Stimulated activated CD8-positive, alpha-beta memory T cell treated with anti-CD3 and anti-CD28 coated beads, Interleukin-2, amount 100 ng/mL, for 1 hour (primary cell): ENCODE measurements around the gene NADK2.
A peak's percentile ranks its signal among the peaks of the same experiment; 100 is the strongest.

ENCODE experiments used
- DNase-seq, 2 donors: peaks; one replicate each; pipeline ENCODE4 v3.0.0-alpha.2; 2020; ENCODE audit warnings: low read depth in 2 of 2

NADK2 gene

DNA sequence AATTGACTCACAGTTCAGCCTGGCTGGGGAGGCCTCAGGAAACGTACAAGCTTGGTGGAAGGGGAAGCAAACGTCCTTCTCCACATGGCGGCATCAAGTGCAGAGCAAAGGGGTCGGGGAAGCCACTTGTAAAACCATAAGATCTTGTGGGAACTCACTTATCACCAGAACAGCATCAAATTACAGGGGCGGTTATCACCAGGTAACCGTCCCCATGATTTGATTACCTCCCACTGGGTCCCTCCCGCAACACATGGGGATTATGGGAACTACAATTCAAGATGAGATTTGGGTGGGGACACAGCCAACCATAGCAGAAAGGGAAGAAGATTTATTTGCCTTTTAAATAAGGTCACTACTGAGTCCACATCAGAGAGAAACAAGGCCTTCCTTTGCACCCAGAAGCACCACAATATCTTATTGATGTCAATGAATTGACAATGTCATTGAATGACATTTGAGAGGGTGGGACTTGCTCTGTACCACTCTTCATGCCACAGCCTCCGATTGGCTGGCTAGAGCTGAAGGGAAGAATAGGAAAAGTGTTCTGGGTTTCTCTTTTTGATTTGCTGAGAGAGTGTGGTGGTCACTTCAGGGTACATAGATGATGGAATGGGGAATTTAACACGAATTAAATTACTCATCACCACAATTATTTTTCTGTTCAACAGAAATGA lies 78.8 kb downstream of the NADK2 start:
- DNase-seq, result no peak

DNA sequence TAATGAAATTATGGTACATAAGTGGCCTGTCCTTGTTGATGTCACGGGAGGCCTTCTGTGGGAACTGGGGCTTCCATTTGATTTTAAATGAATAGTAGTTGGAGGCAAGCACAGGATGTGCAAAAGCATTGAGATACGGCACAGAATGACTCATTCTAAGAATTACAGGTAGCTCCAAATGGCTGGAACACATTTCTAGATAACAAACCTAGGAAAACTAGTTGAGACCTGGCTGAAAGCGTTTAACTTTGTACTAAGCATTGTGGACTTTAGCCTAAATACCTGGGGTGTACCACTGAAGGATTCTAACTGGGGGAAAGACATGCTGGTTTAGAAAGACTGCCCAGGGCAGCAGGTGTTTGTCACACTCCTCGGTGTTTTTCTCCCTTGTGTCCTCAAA lies 80.4 kb downstream of the NADK2 start:
- no peak for DNase-seq

DNA sequence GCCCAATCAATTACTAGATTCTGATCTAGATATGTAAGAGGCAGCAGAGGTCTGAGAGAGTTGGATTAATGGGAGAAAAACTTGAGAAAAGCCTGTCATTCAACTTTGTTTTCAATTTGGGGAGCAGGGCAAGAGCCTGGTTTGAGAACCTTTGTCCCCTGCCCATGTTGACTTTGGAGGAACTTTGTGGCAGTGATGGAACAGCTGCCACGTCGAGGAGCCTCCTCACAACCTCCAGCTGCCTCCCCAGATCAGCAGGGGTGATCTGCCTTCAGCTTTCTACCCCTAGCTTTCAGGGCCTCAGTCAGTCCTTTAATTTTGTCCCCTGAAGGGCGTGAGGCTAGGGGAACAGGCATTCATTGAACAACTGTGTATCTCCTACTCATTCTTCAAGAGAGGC lies 81.1 kb downstream of the NADK2 start:
- no peak for DNase-seq

DNA sequence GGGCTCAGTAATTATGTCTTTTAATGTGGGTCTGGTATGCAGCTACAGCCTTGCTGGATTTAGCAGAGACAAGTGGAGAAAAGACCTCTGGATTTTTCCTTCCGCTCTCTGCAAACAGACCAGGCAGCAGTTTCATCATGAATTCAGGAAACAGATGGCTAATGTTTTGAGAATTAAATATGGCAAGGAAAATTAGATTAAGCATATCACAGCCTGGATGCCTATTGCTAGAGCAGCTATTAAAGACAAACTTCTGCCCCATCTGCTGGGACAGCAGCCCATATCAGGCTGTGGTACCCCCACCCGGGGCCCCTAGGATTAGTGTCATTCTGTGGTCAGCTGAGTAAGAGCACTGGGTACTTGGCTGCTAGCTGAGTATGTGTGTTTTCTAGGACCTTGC lies 83.6 kb downstream of the NADK2 start:
- DNase-seq, result no peak

DNA sequence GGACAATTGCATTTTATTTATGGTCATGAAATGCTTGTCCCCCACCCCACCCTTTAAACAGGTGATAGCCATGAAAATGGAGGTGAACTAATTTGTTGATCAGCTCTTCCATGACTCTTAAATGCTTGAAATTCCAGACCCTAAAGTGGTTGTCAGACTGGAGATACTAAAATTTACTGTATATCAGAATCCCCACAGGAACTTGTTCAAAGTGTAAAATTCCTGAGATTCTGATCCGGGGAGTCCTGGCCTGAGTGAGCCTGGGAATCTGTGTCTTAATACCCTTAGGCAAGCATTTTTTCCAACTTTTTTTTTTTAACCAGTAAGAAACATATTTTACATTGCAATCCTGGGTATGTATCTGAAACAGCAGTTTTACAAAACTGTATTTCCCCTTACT lies 85.1 kb downstream of the NADK2 start:
- DNase-seq, result no peak

DNA sequence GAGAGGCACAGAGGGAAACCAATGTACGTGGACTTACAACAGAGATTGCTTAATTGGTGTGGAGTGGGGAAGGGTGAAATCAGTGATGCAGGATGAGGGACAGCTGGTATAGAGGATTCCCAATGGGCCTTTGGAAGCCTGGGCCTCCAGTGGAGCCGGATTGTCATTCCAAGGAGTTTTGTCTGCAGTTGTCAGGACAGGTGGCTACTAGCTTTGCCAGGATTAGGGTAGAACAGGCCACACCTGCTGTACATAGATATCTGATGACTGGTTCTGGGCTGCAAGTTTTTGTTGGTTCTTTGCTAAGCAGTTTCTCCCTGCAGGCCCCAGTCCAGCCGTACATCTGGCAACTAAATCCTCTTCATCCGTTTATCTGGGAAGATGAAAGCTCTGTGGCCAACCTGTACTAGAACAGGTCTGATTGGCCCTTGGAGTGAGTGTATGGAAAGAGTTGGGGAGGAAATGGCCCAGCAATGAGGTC lies 85.6 kb downstream of the NADK2 start:
- no peak for DNase-seq

DNA sequence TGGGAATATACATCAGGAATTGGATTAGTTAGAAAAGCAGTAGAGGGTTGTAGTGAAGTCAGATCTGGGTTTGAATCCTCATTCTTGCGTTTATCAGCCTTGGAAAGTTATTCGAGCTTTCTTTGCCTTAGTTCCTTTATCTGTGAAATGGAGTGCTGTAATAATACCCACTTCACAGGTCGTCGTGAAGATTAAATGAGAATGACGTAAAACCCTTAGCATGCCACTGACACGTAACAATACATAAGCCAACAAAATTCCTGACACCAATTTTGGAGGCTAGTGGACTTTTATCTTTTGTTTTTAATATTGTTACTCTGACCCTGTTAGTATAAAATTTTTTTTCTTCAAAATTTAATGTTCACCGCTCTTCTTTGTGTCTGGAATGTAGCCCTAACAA lies 86.4 kb downstream of the NADK2 start:
- DNase-seq, result no peak

DNA sequence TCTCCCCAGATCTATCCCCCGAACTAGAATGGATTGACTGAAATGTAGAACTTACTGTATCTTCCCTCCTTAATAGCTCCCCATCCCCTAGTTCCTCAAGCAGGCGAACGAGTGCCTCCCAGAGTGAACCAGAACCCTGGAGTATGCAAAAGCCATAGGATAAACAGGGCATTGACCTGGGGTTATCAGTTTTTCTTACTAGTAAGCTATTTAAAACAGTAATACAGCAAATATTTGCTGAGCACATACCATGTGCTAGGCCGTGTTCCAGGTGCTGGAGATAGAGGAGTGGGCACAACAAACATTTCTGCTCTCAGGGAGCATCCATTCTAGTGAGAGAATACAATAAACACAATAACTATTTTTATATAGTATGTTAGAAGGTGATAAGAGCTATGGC lies 88.0 kb downstream of the NADK2 start:
- DNase-seq, result no peak

DNA sequence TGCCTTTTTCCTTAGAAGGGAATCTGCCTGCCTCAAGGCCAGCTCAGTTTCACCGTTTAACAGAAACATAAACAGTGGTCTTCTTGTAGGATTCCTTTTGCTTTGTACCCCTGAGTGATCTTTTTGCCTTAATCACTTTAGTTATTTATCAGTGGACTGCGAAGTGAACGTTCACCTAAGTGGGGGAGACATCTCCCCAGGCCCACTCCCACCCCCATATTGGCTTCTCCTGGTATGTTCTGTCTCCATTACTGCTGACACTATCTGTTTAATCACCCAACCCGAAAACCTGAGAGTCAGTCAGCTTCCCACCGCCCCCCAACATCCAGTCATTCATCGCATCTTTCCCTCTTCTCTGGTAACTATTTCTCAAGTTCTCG lies 88.4 kb downstream of the NADK2 start:
- no peak for DNase-seq

DNA sequence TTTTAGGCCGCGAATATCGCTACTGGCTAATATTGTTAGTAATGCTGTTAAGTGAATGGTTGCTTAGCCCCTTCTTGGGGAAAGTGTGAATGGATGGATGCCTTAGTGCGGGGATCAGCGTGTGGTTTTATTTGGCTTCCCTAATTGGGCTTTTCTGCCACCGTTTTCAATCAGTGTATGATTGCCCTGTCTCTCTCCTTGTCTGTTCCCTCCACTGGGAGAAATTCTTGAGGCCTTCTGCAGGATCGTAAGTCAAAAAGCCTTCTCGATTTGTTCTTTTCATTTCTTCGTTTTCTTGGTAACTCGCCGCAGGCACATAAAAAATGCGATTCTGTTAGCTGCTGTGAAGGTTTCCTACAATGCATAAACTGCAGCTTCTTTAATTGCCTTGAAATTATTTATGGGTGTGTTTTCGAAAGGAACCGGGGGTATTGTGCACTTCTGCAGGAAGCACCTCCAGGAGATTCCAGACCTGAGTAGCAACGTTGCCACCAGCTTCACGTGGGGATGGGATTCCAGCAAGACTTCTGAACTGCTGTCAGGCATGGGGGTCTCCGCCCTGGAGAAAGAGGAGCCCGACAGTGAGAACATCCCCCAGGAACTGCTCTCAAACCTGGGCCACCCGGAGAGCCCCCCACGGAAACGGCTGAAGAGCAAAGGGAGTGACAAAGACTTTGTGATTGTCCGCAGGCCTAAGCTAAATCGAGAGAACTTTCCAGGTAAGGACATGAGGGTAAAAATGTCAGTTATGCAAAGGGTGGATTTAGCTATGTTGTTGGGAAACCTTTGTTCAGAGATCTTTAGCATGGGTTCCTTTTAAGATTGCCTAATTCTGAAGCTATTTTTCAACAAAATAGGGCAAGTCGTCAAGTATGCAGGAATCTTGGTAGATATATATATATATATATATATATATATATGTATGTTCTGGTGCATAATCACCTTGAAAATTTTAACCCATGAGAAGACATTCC lies 89.1 kb downstream of the NADK2 start:
- DNase-seq, result no peak

DNA sequence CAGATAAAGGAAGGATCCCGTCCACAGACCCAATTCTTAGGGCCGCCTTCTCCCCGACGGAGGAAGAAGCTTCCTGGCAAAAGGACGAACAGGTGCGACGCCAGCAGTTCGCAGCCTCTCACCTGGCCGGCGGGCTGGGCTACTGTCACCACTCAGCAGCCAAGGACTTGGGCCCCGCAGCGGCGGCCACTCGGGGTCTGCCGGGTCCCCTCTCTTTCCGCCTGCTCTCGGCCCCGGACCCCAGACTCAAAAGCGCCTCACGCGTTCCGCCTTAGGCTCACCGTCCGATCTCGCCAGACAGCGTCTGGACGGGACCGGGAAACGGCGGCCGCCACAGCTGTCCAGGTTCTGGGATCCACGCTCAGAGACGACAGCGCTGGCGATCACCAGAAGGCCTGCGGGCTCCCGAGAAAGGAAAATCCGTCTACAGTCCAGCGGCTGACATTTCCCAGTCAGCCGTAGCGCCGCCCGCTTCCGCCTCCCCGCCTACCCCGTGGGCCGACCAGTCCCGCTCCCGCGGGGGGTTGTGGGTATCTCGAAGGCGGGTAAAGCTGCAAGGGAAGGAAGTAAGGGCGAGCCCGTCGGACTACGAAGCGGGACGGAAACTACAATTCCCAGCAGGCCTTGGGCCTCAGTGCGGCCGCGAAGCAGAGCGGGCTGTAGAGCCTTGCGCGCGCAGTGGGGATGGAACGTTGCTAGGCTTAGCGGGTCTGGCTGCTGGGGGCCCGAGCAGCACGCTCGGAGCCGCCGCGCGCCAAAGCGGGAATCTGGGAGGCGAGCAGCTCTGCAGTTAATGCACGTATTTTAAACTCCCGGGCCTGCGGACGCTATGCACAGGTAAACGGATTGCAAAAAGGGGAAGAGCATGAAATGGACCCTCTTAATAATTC lies 90.0 kb downstream of the NADK2 start, which contains the start of the genes LMBRD2 and SKP2:
Gene LMBRD2, minus strand, starts transcription at position 454 of the 890 bp plus-strand sequence. CDS start 8,538 bp downstream, outside the sequence.
Gene SKP2, plus strand, starts transcription at position 678 of the 890 bp plus-strand sequence. Its CDS starts 152 bp downstream, at position 830.
- DNase-seq, result peak; percentile 93

DNA sequence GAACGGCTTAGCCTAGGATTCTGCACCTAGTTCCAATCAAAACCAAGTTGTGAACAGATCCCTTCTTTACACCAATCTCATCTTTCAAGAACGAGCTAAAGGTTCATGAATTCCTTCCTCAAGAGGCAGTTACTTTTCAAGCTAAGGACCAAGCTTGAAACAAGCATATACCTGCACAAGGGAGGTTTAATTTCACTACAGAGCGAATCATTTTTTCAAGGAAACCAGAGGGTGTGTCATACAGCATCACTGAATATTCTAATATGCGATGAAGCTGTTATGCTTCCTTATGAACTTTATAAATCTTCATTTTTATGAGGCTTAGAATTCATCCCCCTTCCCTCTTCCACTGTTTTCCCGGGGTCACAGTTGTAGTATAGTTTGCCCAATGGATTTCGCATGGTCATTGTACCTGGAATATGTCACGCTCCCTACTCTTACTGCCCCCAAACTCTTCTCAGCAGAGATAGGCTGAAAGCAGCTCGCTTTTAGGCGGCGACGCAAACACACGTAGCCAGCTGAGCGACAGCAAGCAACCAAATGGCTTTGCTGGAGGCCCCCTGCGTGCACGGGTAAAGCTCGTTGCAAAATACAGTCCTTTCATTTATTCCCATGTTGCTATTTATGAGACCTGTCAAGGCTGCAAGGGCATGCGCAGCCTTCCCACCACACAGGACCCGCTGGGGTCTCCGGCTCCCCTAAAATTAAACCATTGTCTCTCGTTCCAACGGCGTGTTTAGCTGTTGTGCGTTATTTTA lies 90.9 kb downstream of the NADK2 start:
- DNase-seq, result peak in 1 of 2 donors; percentile 13

DNA sequence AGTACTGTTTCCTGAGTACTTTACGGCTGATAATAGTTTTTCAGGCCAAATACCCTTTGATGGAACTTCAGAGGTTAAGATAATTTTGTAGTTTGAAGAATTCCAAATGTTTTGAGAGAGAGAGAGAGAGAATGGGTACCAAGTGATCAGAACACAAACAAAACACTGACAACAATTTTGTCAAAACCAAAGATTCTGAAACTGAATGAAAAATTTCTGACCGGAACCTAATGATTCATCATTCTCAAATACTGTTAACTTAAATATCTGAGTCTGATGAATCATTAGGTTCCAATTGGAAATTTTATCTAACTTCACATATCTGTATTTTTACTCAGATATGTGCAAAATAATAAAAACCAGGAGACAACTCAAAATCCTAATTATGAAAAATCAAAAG lies 94.0 kb downstream of the NADK2 start:
- no peak for DNase-seq

DNA sequence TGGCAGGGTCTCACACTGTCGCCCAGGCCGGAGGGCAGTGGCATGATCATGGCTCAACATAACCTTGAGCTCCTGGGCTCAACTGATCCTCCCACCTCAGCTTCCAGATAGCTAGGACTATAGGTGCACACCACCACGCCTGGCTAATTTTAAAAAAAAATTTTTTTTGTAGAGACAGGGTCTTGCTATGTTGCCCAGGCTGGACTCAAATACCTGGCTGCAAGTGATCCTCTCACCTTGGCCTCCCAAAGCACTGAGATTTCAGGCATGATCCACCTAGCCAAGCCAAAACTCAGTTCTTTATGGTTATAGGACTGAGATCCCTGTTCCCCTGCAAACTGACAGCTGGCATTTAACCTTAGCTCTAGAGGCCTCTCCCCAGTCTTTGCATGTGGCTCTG lies 95.3 kb downstream of the NADK2 start:
- DNase-seq, result no peak

DNA sequence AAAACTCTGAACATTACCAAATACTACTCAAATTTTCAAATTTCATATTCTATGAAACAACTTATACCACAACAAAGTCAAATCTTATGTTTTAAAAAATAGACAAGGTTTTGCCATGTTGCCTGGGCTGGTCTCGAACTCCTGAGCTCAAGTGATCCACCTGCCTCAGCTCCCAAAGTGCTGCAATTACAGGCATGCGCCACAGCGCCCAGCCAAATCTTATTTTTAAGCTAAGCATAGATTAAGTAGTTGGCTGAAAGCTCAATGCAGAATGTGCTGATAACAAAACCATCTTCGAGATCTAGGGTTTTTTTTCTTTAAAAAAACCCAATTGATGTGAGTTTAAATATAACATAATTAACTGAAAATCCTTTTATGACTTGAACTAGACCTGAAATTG lies 96.4 kb downstream of the NADK2 start:
- no peak for DNase-seq
